ENCODE results near the gene PRICKLE2.

PRICKLE2 gene

DNA sequence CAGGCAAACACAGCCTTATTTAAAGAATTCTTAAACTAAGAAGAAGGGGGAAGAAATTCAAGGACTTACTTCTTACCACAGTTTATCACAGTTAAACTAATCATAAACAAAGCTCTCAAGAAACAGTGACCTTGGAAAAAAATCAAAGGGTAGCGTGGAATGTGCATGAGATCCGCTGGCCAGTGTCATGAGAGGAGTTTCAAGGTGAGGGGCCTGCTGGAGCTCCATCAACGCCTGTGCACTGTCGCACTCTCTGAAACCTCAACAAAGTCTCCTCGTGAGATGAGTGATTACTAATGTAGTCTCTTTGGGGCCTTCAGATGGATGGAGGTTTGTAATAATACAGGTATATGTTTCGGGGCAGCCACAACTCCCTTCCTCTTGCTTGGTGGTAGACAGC, 28.4 kb upstream of the PRICKLE2 start:
- DNase-seq (ENCODE audit: low read depth, low spot score), result no peak

DNA sequence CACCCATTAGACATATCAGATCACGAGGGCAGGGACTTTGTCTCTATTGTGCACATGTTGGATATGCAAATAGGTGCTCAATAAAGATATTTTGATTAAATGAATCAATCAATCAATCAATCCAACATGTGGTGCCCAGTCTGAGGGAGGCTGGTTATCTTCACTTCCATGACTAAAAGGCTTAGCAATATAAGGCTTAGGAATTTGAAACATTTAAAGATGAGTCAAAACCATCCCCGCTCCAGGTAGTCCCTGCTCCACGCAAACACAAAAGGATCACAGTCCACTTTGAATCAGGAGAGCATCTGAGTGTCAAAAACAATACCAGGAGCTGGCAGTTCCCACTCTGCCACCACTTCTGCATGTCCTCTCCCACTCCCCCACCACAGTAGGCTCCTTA, 25.8 kb upstream of the PRICKLE2 start:
- no peak for DNase-seq (ENCODE audit: low read depth, low spot score)

DNA sequence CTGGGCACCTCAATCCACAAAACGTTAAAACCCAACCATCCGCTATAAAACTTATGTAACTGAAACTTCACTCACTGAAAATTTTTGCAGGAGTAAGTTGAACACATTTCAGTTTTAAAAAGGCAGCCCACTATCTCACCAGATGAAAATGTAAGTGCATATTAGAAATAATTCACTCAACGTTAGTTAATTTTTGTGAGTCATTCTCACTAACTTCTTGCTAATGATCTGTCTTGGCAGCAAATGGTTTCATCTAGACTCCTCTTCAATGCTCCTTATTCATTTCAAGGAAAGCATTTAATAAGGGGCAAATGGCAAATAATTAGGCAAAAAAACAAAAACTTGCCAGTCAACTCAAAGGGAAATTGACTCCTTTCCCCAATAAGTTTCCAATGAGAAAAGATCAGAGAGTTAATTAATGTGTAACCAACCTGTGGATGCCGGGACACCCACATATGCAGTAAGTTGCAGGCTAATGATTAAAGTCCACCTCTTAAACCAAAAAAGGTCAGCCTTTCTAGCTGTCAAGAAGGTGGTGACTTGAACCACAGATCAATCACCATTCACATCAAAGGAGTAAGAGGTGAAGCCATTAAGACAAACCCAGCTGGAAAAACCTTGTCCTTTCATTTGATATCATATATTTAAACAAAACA, 22.9 kb upstream of the PRICKLE2 start:
- no peak for DNase-seq (ENCODE audit: low read depth, low spot score)

DNA sequence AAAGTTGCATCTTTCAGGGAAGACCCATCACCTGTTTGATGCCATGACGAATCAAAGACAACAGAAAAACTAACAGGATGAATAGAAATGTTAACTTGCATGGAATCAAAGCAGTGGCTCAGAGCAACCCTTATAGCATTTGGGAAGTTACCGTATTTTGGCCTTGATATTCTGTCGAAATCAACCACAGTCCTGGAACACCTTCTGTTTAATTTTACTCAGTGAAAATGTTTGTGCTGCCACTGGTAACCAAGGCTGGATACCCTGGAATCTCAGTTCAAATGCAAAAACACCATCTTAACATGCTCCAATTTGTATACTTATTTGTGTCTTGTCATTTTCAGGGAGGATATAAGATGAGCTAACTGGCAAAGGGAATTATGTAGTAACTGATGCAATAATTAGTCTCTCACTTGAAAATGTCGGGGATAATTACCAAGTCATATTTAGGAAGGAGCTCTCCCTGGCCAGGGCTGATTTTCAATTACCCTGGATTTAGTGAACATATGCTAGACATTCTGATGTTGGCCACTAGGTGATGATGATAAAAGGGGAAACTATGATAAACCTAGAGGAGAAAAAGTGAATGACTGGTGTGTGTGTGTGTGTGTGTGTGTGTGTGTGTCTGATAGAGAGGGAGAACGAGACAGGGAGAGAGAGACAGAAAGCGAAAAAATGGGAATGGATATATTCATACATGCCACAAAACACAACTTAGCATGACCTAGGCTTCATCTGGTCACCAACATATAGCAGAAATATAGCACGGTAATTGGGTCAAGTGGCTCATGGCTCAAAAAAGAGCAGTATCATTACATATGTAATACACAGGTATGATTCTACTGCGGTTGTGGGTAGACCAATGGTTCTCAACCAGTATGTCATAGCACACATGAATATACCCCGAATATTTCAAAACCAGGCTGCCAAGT, 19.0 kb upstream of the PRICKLE2 start:
- DNase-seq (ENCODE audit: low read depth, low spot score), result no peak

DNA sequence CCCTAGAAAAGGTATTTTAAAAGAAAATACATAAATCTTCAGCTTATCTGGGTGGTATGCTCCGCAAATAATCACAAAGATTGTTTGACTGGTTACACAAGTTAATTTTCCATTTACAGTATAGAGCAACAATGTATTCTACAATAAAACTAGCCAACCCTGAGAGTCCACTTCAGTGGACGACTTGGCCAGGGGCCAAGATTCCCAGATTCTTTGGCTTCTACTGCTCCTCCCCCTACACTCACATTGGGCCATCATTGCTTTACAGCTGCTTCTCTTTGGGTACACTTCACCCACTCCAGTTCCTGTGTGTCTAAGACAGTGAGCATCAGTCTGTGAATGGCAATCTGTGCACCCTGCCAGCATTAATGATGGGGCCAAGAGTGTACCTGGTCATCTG, 17.2 kb upstream of the PRICKLE2 start:
- no peak for DNase-seq (ENCODE audit: low read depth, low spot score)

DNA sequence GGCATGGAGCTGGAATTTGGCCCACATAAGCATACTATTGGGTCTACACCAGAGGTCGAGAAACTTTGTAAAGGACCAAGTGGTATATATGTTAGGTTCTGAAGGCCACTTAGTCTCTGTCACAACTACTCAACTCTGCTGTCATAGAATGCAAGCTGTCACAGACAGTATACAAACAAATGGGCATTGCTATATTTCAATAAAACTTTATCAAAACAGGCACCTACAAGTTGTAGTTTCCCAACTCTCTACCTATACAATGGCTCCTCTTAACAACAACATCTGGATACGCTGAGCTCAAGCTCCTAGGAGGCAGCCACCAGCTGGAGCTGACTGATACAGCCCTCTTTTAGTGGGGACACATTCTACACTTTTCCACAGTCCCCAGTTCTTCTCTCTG, 15.7 kb upstream of the PRICKLE2 start:
- DNase-seq (ENCODE audit: low read depth, low spot score), result no peak

DNA sequence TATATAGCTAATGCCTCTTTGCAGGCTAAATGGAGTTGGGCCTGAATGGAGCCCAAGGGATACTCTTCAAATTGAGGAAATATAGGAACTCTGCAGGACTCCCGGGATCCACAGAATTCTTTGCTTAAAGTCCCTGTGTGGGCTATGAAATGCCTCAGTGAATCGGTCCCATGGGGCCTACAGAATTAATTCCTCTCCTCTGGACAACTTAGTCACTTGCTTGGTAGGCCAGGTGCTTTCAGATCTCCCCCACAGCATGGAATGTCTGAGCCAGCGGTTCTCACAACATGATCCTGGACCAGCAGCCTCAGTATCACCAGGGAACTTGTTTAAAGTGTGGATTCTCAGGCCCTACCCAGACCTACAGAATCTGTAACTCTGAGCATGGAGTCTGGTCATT, 15.1 kb upstream of the PRICKLE2 start:
- DNase-seq (ENCODE audit: low read depth, low spot score), result no peak

DNA sequence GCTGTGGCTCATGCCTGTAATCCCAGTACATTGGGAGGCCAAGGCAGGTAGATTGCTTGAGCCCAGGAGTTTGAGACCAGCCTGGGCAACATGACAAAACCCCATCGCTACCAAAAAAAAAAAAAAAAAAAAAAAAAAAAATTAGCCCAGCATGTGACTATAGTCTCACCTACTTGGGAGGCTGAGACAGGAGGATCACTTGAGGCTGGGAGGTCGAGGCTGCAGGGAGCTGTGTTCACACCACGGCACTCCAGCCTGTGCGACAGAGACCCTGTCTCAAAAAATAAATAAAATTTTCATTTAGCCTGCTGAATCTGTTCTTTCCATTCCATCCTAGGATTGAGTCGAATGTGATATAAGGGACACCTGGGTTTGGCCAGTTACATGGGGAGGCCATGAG, 14.6 kb upstream of the PRICKLE2 start:
- DNase-seq (ENCODE audit: low read depth, low spot score), result no peak

DNA sequence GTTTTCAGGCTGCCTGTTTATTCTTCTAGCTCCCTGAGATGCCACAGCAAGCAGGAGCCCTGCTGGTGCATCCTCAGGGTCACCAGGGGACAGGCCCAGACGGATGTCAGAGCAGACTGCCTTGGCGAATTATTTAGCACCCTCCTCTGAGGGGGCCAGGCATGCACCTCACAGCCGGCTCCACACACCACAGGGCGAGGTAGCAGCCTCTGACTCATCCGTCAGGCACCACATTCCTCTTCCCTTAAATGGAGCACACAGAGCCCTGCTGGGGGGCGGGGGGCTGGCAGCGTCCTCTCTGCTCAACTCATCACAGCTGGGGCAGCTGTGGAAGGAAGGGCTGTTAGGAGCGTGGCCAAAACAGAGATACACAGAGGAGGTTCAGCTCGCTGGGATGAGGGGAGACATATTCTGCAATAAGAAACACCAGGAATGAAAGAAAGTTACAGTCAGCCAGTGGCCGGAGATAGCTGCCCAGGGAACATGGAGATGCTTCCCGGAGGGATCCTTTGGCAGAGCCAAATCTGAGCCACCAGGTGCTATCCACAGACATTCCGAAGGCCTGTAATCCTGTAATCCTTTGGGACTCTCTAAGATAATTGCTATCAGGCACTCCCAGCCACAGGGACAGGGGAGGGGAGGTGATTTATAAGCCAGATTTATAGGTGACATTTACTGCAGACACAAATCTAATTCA, 13.9 kb upstream of the PRICKLE2 start:
- DNase-seq (ENCODE audit: low read depth, low spot score), result no peak

DNA sequence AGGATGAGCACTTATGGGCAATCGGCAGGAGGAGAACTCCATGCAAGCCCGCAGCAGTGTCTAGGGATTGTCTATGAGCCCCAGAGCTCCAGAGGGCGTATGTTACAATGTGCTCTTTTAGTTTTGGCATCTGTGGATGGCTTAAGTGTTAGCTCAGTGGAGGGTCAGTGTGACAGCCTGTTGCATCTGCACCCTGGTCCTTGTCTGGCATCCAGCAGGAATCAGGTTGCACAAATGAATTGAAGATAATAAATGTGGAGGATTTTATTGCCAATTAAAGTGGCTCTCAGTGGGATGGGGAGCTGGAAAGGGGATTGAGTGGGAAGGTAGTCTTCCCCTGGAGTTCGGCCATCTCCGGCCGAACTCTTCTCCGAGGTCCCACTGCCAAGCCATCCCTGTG, 11.8 kb upstream of the PRICKLE2 start:
- DNase-seq (ENCODE audit: low read depth, low spot score), result no peak

DNA sequence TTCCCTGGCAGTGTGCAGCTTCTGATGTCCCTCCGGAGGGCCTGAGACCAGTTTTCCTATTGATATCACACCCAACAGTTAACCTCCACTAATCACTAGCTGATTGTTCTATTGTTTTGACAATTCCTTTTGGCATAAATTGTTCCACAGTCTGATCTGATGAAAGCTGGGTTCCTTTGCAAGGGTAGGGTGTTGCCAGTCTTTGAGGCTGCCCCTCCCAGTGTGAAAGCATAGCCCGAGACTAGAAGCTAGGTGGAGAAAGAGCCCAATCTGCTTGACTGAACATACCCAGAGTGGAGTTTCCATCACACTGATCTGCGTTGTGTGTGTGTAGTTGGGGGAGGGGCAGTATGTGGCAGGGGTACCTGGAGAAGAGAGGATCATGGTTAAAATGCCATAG, 10.3 kb upstream of the PRICKLE2 start:
- no peak for DNase-seq (ENCODE audit: low read depth, low spot score)

DNA sequence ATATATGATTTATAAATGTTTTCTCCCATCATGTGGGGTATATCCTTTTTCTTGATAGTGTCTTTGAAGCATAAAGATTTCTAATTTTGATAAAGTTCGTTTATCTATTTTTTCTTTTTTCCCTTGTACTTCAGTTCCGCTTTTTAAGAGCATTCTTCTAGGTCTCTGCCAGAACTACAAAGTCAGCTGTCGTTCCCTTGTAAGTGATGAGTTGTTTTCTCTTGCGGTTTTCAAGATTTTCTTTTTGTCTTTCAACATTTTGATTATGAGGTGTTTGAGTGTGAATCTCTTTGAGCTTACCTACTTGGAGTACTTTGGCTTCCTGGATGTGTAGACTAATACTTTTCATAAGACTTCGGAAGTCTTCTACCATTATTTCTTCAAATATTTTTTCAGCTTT, 9.3 kb upstream of the PRICKLE2 start:
- no peak for DNase-seq (ENCODE audit: low read depth, low spot score)

DNA sequence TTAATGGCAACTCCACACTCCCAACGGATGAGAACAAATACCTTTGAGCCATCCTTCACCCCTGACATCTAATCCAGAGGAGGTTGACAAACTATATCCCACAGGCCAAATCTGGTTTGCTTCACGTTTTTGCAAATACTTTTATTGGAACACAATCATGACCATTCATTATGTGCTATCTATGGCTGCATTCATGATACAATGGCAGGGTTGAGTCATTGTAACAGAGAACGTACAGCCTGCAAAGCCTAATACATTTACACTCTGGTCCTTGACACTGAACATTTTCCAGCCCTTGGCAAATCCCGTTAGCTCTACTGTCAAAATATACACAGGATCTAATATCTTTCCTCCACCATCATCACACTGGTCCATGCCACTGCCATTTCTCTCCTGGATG, 7.6 kb upstream of the PRICKLE2 start:
- no peak for DNase-seq (ENCODE audit: low read depth, low spot score)

DNA sequence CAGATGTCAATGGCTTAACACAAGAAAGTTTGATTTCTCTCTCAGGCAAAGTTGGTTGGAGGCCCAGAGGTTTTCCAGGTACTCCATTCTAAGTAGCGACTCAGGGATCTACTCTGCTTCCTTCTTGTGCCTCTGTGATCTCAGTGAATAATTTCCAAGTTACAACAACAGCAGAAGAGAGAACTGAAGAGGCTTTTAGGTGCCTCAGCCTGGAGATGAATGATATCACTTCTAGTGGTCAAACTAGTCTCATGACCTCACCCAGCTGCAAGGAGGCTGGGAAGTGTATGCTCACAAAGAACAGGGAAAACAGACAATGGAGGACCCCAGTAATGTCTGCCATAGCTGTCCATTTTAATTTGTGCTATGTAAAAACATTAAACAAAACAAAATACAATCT, 4.6 kb upstream of the PRICKLE2 start:
- DNase-seq (ENCODE audit: low read depth, low spot score), result no peak

DNA sequence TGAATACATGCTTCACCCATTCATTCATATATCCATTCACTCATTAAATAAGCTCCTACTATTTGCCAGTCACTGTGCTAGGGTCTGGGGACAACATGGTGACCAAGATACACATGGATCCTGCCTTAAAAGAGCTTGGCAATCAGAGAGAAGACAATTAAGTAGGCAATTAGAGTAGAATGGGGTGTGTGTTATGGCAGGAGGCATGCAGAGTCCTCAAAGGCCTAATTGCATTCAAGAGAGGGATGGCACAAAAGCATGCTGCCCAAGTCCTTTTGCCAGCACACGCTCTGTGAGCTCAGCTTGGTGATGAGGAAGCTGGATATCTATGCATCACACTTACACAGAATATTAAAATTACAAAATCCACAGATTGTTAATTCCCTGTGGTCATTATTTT, 2.8 kb upstream of the PRICKLE2 start:
- no peak for DNase-seq (ENCODE audit: low read depth, low spot score)

DNA sequence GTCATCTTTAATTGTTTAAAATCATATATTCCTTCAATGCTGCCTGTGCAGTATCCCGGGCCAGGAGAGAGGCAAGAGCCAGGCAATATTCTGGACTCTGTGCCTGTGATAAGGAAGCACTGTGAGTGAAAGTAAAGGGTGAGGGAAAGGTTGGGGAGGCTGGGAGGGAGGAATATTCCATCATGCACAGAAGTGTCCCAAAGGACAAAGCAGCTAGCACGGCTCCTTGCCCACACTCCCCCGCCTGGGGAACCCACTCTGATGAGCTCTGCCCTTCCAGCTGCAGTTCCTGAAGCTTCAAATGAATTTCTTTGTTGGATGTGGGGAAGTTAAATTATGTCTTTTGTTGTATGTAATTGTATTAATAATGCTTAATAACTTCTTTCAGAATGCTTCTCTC, 1.5 kb upstream of the PRICKLE2 start:
- no peak for DNase-seq (ENCODE audit: low read depth, low spot score)

DNA sequence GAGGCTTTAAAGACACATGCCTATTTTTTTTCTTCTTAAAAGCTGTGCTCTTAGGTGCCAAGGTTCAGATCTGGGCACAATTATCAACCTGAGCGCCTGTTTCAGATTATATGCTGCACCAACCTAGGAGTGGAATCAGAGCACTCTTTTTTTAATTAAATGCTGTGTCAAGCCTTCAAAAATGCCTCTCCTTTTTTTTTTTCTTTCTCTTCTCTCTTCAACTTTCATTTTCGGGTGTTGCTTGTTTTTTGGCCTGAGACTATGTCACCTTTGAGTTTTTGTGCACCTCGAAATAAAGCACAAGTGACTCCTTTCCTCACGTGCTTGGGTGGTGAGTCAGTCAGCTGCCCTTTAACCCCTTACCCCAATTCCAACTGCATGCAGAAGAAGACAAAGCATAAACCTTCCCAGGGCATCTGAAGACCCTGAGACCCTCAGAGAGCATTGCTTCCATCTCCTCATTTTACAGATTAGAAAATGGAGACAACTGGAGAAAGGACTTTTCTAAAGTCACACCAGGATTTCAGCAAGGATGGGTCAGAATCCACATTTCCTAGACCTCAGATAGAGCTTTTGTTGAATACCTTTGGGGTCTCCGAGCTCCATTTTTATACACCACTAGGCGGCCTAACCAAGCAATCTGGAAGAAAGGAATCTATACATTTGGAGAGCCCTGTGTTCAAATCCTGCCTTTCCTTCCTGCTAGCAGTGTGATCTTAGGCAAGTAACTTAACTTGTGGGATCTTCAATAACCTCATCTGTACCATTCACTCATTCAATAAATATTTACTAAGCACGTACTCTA, 631 bp upstream of the PRICKLE2 start:
- DNase-seq (ENCODE audit: low read depth, low spot score), result no peak

DNA sequence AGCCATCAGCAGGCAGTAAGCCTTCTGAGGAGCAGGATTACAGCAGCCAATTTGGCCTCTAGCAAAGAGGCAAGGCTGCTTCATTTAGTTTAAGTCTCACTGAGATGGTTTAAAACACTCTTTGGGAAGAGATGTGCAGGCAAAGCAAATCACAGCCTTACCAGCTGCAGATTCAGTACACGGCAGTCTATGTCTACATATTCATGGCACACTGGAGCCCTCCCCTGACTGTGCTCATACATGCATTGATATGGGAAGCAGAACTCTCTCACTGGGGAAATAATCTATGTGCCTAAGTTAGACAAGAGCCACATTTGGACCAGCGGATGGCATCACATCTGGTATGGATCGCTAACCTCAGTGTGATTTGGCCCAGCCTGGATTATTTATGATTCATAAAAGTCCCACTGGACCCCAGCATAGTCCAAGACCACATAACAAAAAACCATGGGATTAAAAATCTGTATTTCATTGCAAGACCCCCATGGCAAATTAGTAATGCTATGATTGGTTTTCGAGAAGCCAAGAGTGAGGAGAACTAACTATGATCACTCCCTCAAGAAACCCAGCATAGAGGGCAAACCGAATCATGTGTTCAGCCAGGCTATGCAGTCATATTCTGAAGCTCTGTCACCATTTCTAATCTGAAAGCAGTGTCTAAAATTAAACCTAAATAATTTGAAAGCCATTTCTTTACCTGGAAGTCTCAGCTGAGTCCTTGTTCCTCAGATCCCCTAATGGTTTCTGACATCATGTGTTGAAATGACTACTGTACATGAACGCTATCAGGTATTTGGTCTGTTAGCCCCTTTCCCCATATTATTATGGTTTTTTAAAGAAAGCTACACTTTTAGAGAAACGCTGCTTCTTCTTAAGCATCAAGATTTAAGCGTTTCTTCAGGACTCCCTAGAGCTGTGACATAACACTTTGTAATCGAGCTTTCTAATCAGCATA, 1.2 kb downstream of the PRICKLE2 start:
- DNase-seq (ENCODE audit: low read depth, low spot score), result no peak

DNA sequence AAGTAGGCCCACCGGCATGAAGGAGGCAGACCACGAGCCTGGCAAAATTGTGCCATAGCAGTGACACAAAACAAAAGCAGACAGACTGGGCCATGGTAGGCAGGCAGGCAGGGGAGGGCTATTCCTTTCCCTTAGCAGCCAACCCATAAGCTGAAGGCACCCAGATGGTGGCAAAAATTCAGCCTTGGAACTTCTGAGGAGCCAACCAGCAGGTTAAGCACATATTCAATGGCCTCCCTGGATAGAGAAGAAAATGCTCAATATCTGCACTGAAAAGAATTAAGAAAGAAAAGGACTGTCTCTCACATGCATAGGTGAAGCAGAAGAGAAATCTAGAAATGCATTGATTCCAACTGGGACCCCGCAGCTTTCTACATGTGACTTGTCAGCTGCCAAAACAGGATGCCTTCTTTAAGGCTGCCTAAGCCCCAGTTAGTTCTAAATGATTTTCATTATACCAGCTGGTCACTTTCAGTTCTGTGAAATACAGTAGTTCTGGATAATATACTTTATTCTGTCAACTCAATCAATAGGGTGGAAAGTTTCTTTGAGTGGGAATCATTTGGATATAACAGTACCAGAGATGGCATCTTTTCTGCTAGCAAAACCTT, 2.7 kb downstream of the PRICKLE2 start:
- no peak for DNase-seq (ENCODE audit: low read depth, low spot score)

DNA sequence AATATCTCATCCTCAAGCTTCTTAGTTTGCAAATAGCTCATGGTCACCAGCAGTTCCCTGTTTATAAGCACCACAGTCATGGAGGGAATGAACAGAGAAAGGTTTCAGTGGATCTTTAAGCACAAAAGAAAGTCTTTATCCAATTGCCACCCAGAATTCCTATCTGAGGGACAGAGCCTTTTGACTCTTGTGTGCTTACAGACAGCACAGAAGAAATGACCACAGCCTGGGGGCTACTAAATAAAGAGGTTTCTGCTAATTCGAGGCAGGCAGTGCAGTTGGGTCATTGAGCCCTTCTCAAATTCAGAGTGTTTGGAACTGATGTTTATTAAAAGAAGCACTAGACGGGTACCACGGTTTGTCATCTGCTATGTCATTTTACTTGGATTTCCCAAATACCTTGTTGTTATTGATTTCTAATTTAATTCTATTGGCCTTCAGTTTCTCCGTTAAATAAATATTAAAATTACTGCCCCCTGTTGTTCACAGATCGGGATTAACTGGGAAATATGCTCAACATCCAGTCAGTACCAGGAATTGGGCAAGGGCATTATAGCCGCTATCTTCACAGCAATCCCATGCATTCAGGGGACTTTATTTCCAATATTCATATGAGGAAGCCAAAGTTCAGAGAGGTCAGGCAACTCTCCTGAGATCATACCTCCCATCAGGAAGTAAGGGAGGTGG, 3.6 kb downstream of the PRICKLE2 start:
- DNase-seq (ENCODE audit: low read depth, low spot score), result no peak
